Mesenchymal stem cell (in vitro differentiated cells and primary cell): Measurements from ENCODE around the gene PBX1.

Experiments
- DNase-seq: peaks from one replicate; pipeline ENCODE4 v3.0.0-alpha.2; 2013
- H2AFZ ChIP-seq: one replicate; pipeline ENCODE4 v1.6.1; 2013; ENCODE audit warnings: low read depth, mild to moderate bottlenecking, control low read depth, inconsistent platforms, low read length, moderate library complexity
- H2AK5ac ChIP-seq: 2 replicates; pipeline ENCODE4 v1.6.1; 2013; ENCODE audit warnings: low read length, moderate library complexity, mild to moderate bottlenecking, inconsistent platforms; ENCODE audit not compliant: severe bottlenecking
- H2BK120ac ChIP-seq: one replicate; pipeline ENCODE4 v1.6.1; 2013; ENCODE audit warnings: low read depth, mild to moderate bottlenecking, inconsistent platforms, low read length, moderate library complexity
- H2BK12ac ChIP-seq, 2 experiments: one replicate each; pipeline ENCODE4 v1.6.1; 2013; ENCODE audit warnings: inconsistent platforms in 2 of 2, low read length in 2 of 2, mild to moderate bottlenecking in 2 of 2, moderate library complexity in 2 of 2, control low read depth in 1 of 2
- H2BK15ac ChIP-seq: one replicate; pipeline ENCODE4 v1.6.1; 2013; ENCODE audit warnings: mild to moderate bottlenecking, low read depth, inconsistent platforms; ENCODE audit not compliant: poor library complexity, severe bottlenecking
- H2BK5ac ChIP-seq: 2 replicates; pipeline ENCODE4 v1.6.1; 2013; ENCODE audit warnings: low read depth, mild to moderate bottlenecking, low read length, control low read depth, inconsistent platforms; ENCODE audit not compliant: poor library complexity, severe bottlenecking
- H3K14ac ChIP-seq, 2 experiments: one replicate each; pipeline ENCODE4 v1.6.1; 2013; ENCODE audit warnings: inconsistent platforms in 2 of 2, low read length in 2 of 2, control low read depth in 1 of 2, mild to moderate bottlenecking in 1 of 2, moderate library complexity in 1 of 2
- H3K18ac ChIP-seq, 2 experiments: one replicate each; pipeline ENCODE4 v1.6.1; 2013; ENCODE audit warnings: inconsistent platforms in 2 of 2, low read length in 2 of 2, control low read depth in 1 of 2, low read depth in 1 of 2, mild to moderate bottlenecking in 1 of 2
- H3K23ac ChIP-seq, 2 experiments: one replicate each; pipeline ENCODE4 v1.6.1; 2013; ENCODE audit warnings: inconsistent platforms in 2 of 2, low read length in 2 of 2, mild to moderate bottlenecking in 2 of 2, moderate library complexity in 2 of 2, control low read depth in 1 of 2
- H3K27ac ChIP-seq: 2 replicates; pipeline ENCODE4 v1.5.1; 2013; ENCODE audit warnings: mild to moderate bottlenecking, moderate library complexity, low read length, control low read depth, inconsistent platforms; ENCODE audit not compliant: poor library complexity, severe bottlenecking
- H3K27me3 ChIP-seq, 2 experiments: 2 replicates each; pipeline versions ENCODE4 v1.6.1 to v1.7.0; 2013; ENCODE audit warnings: low read length in 2 of 2, mild to moderate bottlenecking in 2 of 2, moderate library complexity in 2 of 2, control low read depth in 1 of 2, inconsistent platforms in 1 of 2; ENCODE audit not compliant: control insufficient read depth in 1 of 2, insufficient read depth in 1 of 2
- H3K36me3 ChIP-seq, 2 experiments: 2 replicates each; pipeline versions ENCODE4 v1.6.1 to v1.7.0; 2013; ENCODE audit warnings: low read length in 2 of 2, control low read depth in 1 of 2, inconsistent platforms in 1 of 2, low read depth in 1 of 2, mild to moderate bottlenecking in 1 of 2; ENCODE audit not compliant: insufficient read depth in 2 of 2, control insufficient read depth in 1 of 2
- H3K4ac ChIP-seq, 2 experiments: one replicate each; pipeline ENCODE4 v1.6.1; 2013; ENCODE audit warnings: inconsistent platforms in 2 of 2, low read length in 2 of 2, mild to moderate bottlenecking in 2 of 2, moderate library complexity in 2 of 2, control low read depth in 1 of 2, low read depth in 1 of 2
- H3K4me1 ChIP-seq: 2 replicates; pipeline ENCODE4 v1.6.1; 2013; ENCODE audit warnings: low read depth, low read length, control low read depth; ENCODE audit not compliant: control insufficient read depth, insufficient read depth
- H3K4me2 ChIP-seq: 2 replicates; pipeline ENCODE4 v1.6.1; 2013; ENCODE audit warnings: low read length, mild to moderate bottlenecking, inconsistent platforms; ENCODE audit not compliant: poor library complexity, severe bottlenecking
- H3K4me3 ChIP-seq, 2 experiments: 2 replicates each; pipeline versions ENCODE4 v1.5.1 to v1.7.0; 2013; ENCODE audit warnings: low read length in 2 of 2, mild to moderate bottlenecking in 2 of 2, control low read depth in 1 of 2, low read depth in 1 of 2; ENCODE audit not compliant: insufficient read depth in 1 of 2
- H3K79me1 ChIP-seq: replicated peaks from 2 replicates; pipeline ENCODE4 v1.6.1; 2013; ENCODE audit warnings: mild to moderate bottlenecking, control low read depth, low read length, inconsistent platforms; ENCODE audit not compliant: poor library complexity, severe bottlenecking
- H3K9ac ChIP-seq: 2 replicates; pipeline ENCODE4 v1.7.0; 2013; ENCODE audit warnings: mild to moderate bottlenecking, low read length, moderate library complexity
- H3K9me3 ChIP-seq: 2 replicates; pipeline ENCODE4 v1.7.0; 2013; ENCODE audit warnings: mild to moderate bottlenecking, low read length; ENCODE audit not compliant: control insufficient read depth
- H4K8ac ChIP-seq: one replicate; pipeline ENCODE4 v1.6.1; 2013; ENCODE audit warnings: inconsistent platforms, mild to moderate bottlenecking, low read length, moderate library complexity
- H4K91ac ChIP-seq: one replicate; pipeline ENCODE4 v1.6.1; 2013; ENCODE audit warnings: mild to moderate bottlenecking, low read length, inconsistent platforms
- WGBS: methylation state at CpG from one replicate; pipeline ENCODE4 v1.1.7; 2013; ENCODE audit warnings: mixed read lengths; 5-methylcytosine and 5-hydroxymethylcytosine counted together

Gene PBX1

DNA sequence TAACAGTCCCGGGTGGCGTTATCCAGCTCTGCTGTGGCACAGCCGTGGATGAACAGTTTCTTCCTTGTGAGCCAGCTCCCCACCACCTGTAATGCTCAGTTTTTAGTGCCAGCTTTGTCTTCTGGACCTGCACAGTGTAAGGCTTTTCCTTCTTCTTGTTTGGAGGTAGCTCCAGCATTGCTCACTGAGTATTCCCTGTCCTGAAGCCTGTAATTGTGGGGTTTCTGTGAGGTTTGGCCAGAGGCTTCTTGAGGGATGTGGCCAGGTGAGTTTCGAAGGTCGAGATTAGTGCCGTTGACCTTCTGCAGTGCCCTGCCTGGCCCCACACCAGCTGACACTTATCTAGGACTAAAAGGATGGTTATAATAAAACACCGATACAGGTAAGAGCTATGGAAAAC is 75.0 kb downstream of the PBX1 start:
- over 99% methylated on average over 6 of the region's 7 CpGs for WGBS
- Histone ChIP-seq H2BK5ac (no peak overlapping the region), H3K23ac (no peak overlapping the region), H3K27me3 (no peaks in the 10 kb centered on the region), H3K4me3 (no peak overlapping the region), H2AK5ac (no peak overlapping the region), H4K91ac (no peak overlapping the region), H3K36me3 (peaks cover 0 to 17% of the 10 kb centered on the region in 2 experiments), H3K79me1 (peaks cover 12% of the 10 kb centered on the region), H3K4me2 (no peak overlapping the region), H2BK15ac (no peak overlapping the region), H2BK12ac (no peak overlapping the region), H3K4ac (peak overlapping the region in 1 of 2 experiments; percentile 19), H3K4me1 (peaks cover 13% of the 10 kb centered on the region), H3K14ac (no peak overlapping the region), H3K18ac (no peak overlapping the region), H3K9ac (no peak overlapping the region), H3K9me3 (no peaks in the 10 kb centered on the region), H4K8ac (no peak overlapping the region), H2AFZ (no peak overlapping the region), H3K27ac (no peak overlapping the region), H2BK120ac (no peak overlapping the region)
- no peak for DNase-seq

GRCh38 chr1:164635059-164635802 is 76.2 kb downstream of the PBX1 start:
- DNase-seq: no peak
- H2AK5ac ChIP-seq: no peak overlapping the region
- no peak overlapping the region for H3K23ac ChIP-seq

GRCh38 chr1:164635803-164636731 is 77.1 kb downstream of the PBX1 start:
- no peak overlapping the region for H3K18ac ChIP-seq
- H3K9ac ChIP-seq: no peak overlapping the region
- no peak overlapping the region for H3K4me3 ChIP-seq
- H3K79me1 ChIP-seq: peaks cover 14% of the 10 kb centered on the region
- WGBS: 89% methylated on average over 5 of the region's 5 CpGs
- no peak for DNase-seq
- no peak overlapping the region for H2BK5ac ChIP-seq
- no peak overlapping the region for H3K4me2 ChIP-seq
- H3K27ac ChIP-seq: no peak overlapping the region
- H3K23ac ChIP-seq: no peak overlapping the region
- no peak overlapping the region for H2BK12ac ChIP-seq
- no peak overlapping the region for H4K91ac ChIP-seq
- H4K8ac ChIP-seq: no peak overlapping the region
- no peaks in the 10 kb centered on the region for H3K9me3 ChIP-seq
- H3K36me3 ChIP-seq: peaks cover 0 to 13% of the 10 kb centered on the region in 2 experiments
- no peak overlapping the region for H2AFZ ChIP-seq
- no peak overlapping the region for H3K14ac ChIP-seq
- H2BK120ac ChIP-seq: no peak overlapping the region
- H2AK5ac ChIP-seq: peak overlapping the region; percentile 16
- H3K27me3 ChIP-seq: no peaks in the 10 kb centered on the region
- no peak overlapping the region for H3K4ac ChIP-seq
- H2BK15ac ChIP-seq: no peak overlapping the region
- H3K4me1 ChIP-seq: peaks cover 13% of the 10 kb centered on the region

More at GRCh38 chr1:164635059-164635802, 76.2 kb downstream of the PBX1 start:
- Histone ChIP-seq H3K4ac (no peak overlapping the region), H3K14ac (no peak overlapping the region), H3K4me1 (peaks cover 13% of the 10 kb centered on the region), H3K4me3 (no peak overlapping the region), H2BK5ac (no peak overlapping the region), H3K79me1 (peaks cover 14% of the 10 kb centered on the region), H3K18ac (no peak overlapping the region), H3K36me3 (peaks cover 0 to 13% of the 10 kb centered on the region in 2 experiments), H3K27ac (no peak overlapping the region), H3K27me3 (no peaks in the 10 kb centered on the region), H4K91ac (no peak overlapping the region), H3K9ac (no peak overlapping the region), H3K9me3 (no peaks in the 10 kb centered on the region), H2BK120ac (no peak overlapping the region), H2BK15ac (no peak overlapping the region), H4K8ac (no peak overlapping the region), H3K4me2 (no peak overlapping the region), H2AFZ (no peak overlapping the region), H2BK12ac (no peak overlapping the region)
- 88% methylated on average over 15 of the region's 22 CpGs for WGBS

DNA sequence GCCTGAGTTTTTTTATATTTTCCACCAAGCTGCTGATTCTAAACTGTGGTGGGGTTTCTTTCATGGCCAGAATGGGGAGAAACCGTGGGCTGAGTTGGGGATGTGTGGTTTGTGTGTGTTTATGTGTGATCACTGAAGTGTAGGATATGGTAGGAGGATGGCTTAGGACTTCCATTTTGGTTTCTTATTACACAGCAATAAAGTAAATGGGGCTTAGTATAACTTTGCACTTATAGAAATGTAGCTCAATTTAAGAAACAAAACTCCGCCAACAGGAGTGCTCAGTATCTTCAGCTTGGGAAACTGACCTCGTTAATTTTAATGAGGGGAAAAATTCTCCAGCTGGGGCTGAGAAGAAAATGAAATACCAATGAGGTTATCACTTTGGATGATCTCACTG is 77.8 kb downstream of the PBX1 start:
- no peak overlapping the region for H2AFZ ChIP-seq
- H4K91ac ChIP-seq: no peak overlapping the region
- no peak overlapping the region for H3K23ac ChIP-seq
- H3K9ac ChIP-seq: peak overlapping the region; percentile 31
- no peak overlapping the region for H2BK15ac ChIP-seq
- H3K27me3 ChIP-seq: no peaks in the 10 kb centered on the region
- peaks cover 0 to 13% of the 10 kb centered on the region in 2 experiments for H3K36me3 ChIP-seq
- no peak for DNase-seq
- H4K8ac ChIP-seq: no peak overlapping the region
- H3K9me3 ChIP-seq: no peaks in the 10 kb centered on the region
- H2BK5ac ChIP-seq: no peak overlapping the region
- peaks cover 17% of the 10 kb centered on the region for H3K79me1 ChIP-seq
- H2BK12ac ChIP-seq: no peak overlapping the region
- H3K27ac ChIP-seq: no peak overlapping the region
- peak overlapping the region; percentile 16 for H2AK5ac ChIP-seq
- no peak overlapping the region for H2BK120ac ChIP-seq
- peaks cover 16% of the 10 kb centered on the region for H3K4me1 ChIP-seq
- H3K4ac ChIP-seq: no peak overlapping the region
- no peak overlapping the region for H3K4me2 ChIP-seq
- no peak overlapping the region for H3K14ac ChIP-seq
- H3K4me3 ChIP-seq: peak overlapping the region in 1 of 2 experiments; percentile 32
- WGBS: 91% methylated on average over 3 of the region's 3 CpGs
- no peak overlapping the region for H3K18ac ChIP-seq
